IMR-90 (cell line): ENCODE data around the gene ZNF12. TPM values are rescaled to one million over a fixed set of nuclear protein-coding genes. Genes with fewer than 3 reads are reported as not detected.

Experiments used
- ATAC-seq: fragments of 200-7000 bp; cut with Tn5 transposase; 2 replicates; pipeline ENCODE4 v1.9.1; 2020; ENCODE audit warnings: low read depth, mild to moderate bottlenecking, moderate library complexity
- BruUV-seq: library from RNA; stranded (reverse); fragments of 400-500 nt; replicated peaks from 2 replicates; lab custom pipeline; 2021; lab: Mats Ljungman, UMichigan
- CTCF ChIA-PET: fragments of 300-600 bp; formaldehyde crosslinking; extraction: SDS; loops from one replicate; lab custom pipeline; 2021; ENCODE audit warnings: antibody characterized with exemption; lab: Yijun Ruan, JAX
- POLR2A ChIA-PET: fragments of 300-600 bp; sonication (Branson Sonifier 250); formaldehyde crosslinking; loops from one replicate; lab custom pipeline; 2022; ENCODE audit warnings: antibody characterized with exemption; ENCODE audit not compliant: unreplicated experiment; lab: Charles Lee
- DNase-seq: peaks from one replicate; pipeline ENCODE4 v3.0.0; 2013
- H2AFZ ChIP-seq: replicated peaks from 2 replicates; pipeline ENCODE3; 2013; ENCODE audit warnings: low read length, mild to moderate bottlenecking; ENCODE audit not compliant: poor library complexity
- H2AK5ac ChIP-seq: 2 replicates; pipeline ENCODE4 v1.6.1; 2013; ENCODE audit warnings: low read depth, low read length, inconsistent platforms
- H2AK9ac ChIP-seq: replicated peaks from 2 replicates; pipeline ENCODE3; 2013; ENCODE audit warnings: mild to moderate bottlenecking, low read depth, low read length, moderate library complexity; ENCODE audit not compliant: poor library complexity
- H2BK120ac ChIP-seq: 2 replicates; pipeline ENCODE4 v1.6.1; 2013; ENCODE audit warnings: low read depth, low read length, inconsistent platforms
- H2BK15ac ChIP-seq: 3 replicates; pipeline ENCODE4 v1.6.1; 2013; ENCODE audit warnings: low read depth, low read length, inconsistent platforms
- H2BK20ac ChIP-seq: 2 replicates; pipeline ENCODE4 v1.6.1; 2013; ENCODE audit warnings: low read depth, mild to moderate bottlenecking, inconsistent platforms, low read length, moderate library complexity
- H2BK5ac ChIP-seq: 2 replicates; pipeline ENCODE4 v1.6.1; 2013; ENCODE audit warnings: mild to moderate bottlenecking, low read depth, low read length, inconsistent platforms; ENCODE audit not compliant: poor library complexity, severe bottlenecking
- H3K14ac ChIP-seq: replicated peaks from 2 replicates; pipeline ENCODE4 v1.6.1; 2013; ENCODE audit warnings: low read depth, low read length, inconsistent platforms
- H3K18ac ChIP-seq: 2 replicates; pipeline ENCODE4 v1.6.1; 2013; ENCODE audit warnings: low read depth, low read length, control low read depth
- H3K23ac ChIP-seq: 2 replicates; pipeline ENCODE4 v1.6.1; 2013; ENCODE audit warnings: low read depth, low read length, inconsistent platforms
- H3K27ac ChIP-seq: 2 replicates; pipeline ENCODE4 v1.5.1; 2013; ENCODE audit warnings: mild to moderate bottlenecking, control low read depth, low read length; ENCODE audit not compliant: insufficient read depth
- H3K27me3 ChIP-seq: 2 replicates; pipeline ENCODE4 v1.6.1; 2013; ENCODE audit warnings: low read length; ENCODE audit not compliant: control insufficient read depth, insufficient read depth
- H3K36me3 ChIP-seq: 2 replicates; pipeline ENCODE4 v1.6.1; 2013; ENCODE audit warnings: low read length, mixed read lengths; ENCODE audit not compliant: control insufficient read depth, insufficient read depth
- H3K4ac ChIP-seq: 2 replicates; pipeline ENCODE4 v1.6.1; 2013; ENCODE audit warnings: low read depth, low read length, inconsistent platforms
- H3K4me1 ChIP-seq: 2 replicates; pipeline ENCODE4 v1.6.1; 2013; ENCODE audit warnings: low read length, mixed read lengths; ENCODE audit not compliant: control insufficient read depth, insufficient read depth
- H3K4me2 ChIP-seq: 2 replicates; pipeline ENCODE4 v1.6.1; 2013; ENCODE audit warnings: low read depth, mild to moderate bottlenecking, control low read depth, low read length, moderate library complexity
- H3K4me3 ChIP-seq: 2 replicates; pipeline ENCODE4 v1.5.1; 2013; ENCODE audit warnings: low read depth, mild to moderate bottlenecking, control low read depth, low read length, moderate library complexity; ENCODE audit not compliant: insufficient read depth
- H3K56ac ChIP-seq: 2 replicates; pipeline ENCODE4 v1.6.1; 2013; ENCODE audit warnings: low read length, inconsistent platforms; ENCODE audit not compliant: insufficient read depth; ENCODE audit errors: extremely low read depth
- H3K79me1 ChIP-seq, 2 experiments: 2 replicates each; pipeline ENCODE4 v1.6.1; 2013; ENCODE audit warnings: low read length in 2 of 2, inconsistent platforms in 1 of 2, low read depth in 1 of 2
- H3K9ac ChIP-seq: 2 replicates; pipeline ENCODE4 v1.6.1; 2013; ENCODE audit warnings: low read depth, low read length, control low read depth
- H3K9me1 ChIP-seq: 2 replicates; pipeline ENCODE4 v1.6.1; 2013; ENCODE audit warnings: low read length, inconsistent platforms; ENCODE audit not compliant: insufficient read depth
- H3K9me3 ChIP-seq: 2 replicates; pipeline ENCODE4 v1.6.1; 2013; ENCODE audit warnings: low read length; ENCODE audit not compliant: control insufficient read depth, insufficient read depth
- H4K20me1 ChIP-seq: 2 replicates; pipeline ENCODE4 v1.6.1; 2013; ENCODE audit warnings: low read length, inconsistent platforms; ENCODE audit not compliant: insufficient read depth
- H4K5ac ChIP-seq: 2 replicates; pipeline ENCODE4 v1.6.1; 2013; ENCODE audit warnings: mild to moderate bottlenecking, low read depth, low read length, control low read depth
- H4K8ac ChIP-seq, 2 experiments: 2 replicates each; pipeline ENCODE4 v1.6.1; 2013; ENCODE audit warnings: low read depth in 2 of 2, low read length in 2 of 2, control low read depth in 1 of 2, inconsistent platforms in 1 of 2
- H4K91ac ChIP-seq: 2 replicates; pipeline ENCODE4 v1.6.1; 2013; ENCODE audit warnings: low read depth, low read length, inconsistent platforms; ENCODE audit not compliant: insufficient read depth
- BHLHE40 ChIP-seq: fragments of 150-350 bp; IDR thresholded peaks from 2 replicates; pipeline ENCODE4 v1.6.1; 2016; ENCODE audit warnings: mild to moderate bottlenecking, low read depth, low read length
- CEBPB ChIP-seq: IDR thresholded peaks from 2 replicates; pipeline ENCODE4 v1.6.1; 2012; ENCODE audit warnings: low read depth, low read length, improper control_type of control experiment
- CHD1 ChIP-seq: IDR thresholded peaks from 2 replicates; pipeline ENCODE4 v1.6.1; 2012; ENCODE audit warnings: low read depth, low read length, improper control_type of control experiment
- CTCF ChIP-seq: conservative IDR thresholded peaks from 2 replicates; pipeline ENCODE4 v1.5.1; 2012; ENCODE audit warnings: mild to moderate bottlenecking, low read depth, low read length, improper control_type of control experiment
- FOS ChIP-seq: fragments of 150-350 bp; IDR thresholded peaks from 2 replicates; pipeline ENCODE4 v1.6.1; 2016; ENCODE audit warnings: low read depth, low read length
- MAFK ChIP-seq: IDR thresholded peaks from 2 replicates; pipeline ENCODE4 v1.6.1; 2012; ENCODE audit warnings: low read depth, low read length, improper control_type of control experiment
- MAZ ChIP-seq: IDR thresholded peaks from 2 replicates; pipeline ENCODE4 v1.6.1; 2012; ENCODE audit warnings: low read depth, mild to moderate bottlenecking, low read length, improper control_type of control experiment, moderate library complexity, borderline replicate concordance
- MXI1 ChIP-seq: IDR thresholded peaks from 2 replicates; pipeline ENCODE4 v1.6.1; 2012; ENCODE audit warnings: low read depth, mild to moderate bottlenecking, low read length, moderate library complexity, borderline replicate concordance
- NFE2L2 ChIP-seq: fragments of 150-350 bp; IDR thresholded peaks from 2 replicates; pipeline ENCODE4 v1.6.1; 2016; ENCODE audit warnings: low read depth, mild to moderate bottlenecking, low read length
- POLR2A ChIP-seq: IDR thresholded peaks from 2 replicates; pipeline ENCODE4 v1.6.1; 2012; ENCODE audit warnings: mild to moderate bottlenecking, low read depth, low read length
- RAD21 ChIP-seq: IDR thresholded peaks from 2 replicates; pipeline ENCODE4 v1.6.1; 2012; ENCODE audit warnings: low read length, improper control_type of control experiment
- RCOR1 ChIP-seq: IDR thresholded peaks from 2 replicates; pipeline ENCODE4 v1.6.1; 2012; ENCODE audit warnings: mild to moderate bottlenecking, low read length, improper control_type of control experiment; ENCODE audit not compliant: insufficient replicate concordance
- RFX5 ChIP-seq: IDR thresholded peaks from 2 replicates; pipeline ENCODE4 v1.8.0; 2012; ENCODE audit warnings: low read depth, mild to moderate bottlenecking, low read length, moderate library complexity
- SMC3 ChIP-seq: fragments of 150-350 bp; IDR thresholded peaks from 2 replicates; pipeline ENCODE4 v1.6.1; 2016; ENCODE audit warnings: low read depth, mild to moderate bottlenecking, antibody characterized with exemption, low read length, moderate library complexity
- USF2 ChIP-seq: fragments of 150-350 bp; IDR thresholded peaks from 2 replicates; pipeline ENCODE4 v1.6.1; 2017; ENCODE audit warnings: mild to moderate bottlenecking, antibody characterized with exemption, low read length, low read depth
- WGBS, 2 experiments: methylation state at CpG; one replicate each; pipeline versions ENCODE4 v1.1.5 to v1.1.7; 2013; ENCODE audit warnings: missing lambda C conversion rate in 2 of 2; ENCODE audit not compliant: insufficient read length in 1 of 2; ENCODE audit errors: extremely low coverage in 2 of 2; 5-methylcytosine and 5-hydroxymethylcytosine counted together
- dilution Hi-C: fragments of 300-500 bp; cut with HindIII; formaldehyde crosslinking; loops from one replicate; pipeline ENCODE4 v1.14.3; 2018; ENCODE audit warnings: low sequenced_read_pairs; ENCODE audit not compliant: unreplicated experiment
- in situ Hi-C: fragments of 300-500 bp; cut with MboI; formaldehyde crosslinking; loops from 3 replicates; pipeline ENCODE4 v1.14.3; 2019; ENCODE audit warnings: low sequenced_read_pairs, inconsistent platforms, mixed read lengths
- intact Hi-C: fragments of 100-400 bp; cut with micrococcal nuclease; formaldehyde crosslinking; loops from 2 replicates; pipeline ENCODE4 v1.10.0; 2022
- polyA plus RNA-seq, 3 experiments: library from polyadenylated mRNA; depleted of rRNA; stranded (reverse); fragments of >200 nt; gene quantifications; 2 replicates each; pipeline ENCODE4 v1.2.3, GENCODE V29; 2012; ENCODE audit warnings: low replicate concordance in 1 of 3
- total RNA-seq: library from RNA; depleted of rRNA; stranded (reverse); fragments of >200 nt; gene quantifications from 2 replicates; pipeline ENCODE4 v1.2.3, GENCODE V29; 2012
- TF ChIP-seq, protein P1 (sequence below): fragments of 150-350 bp; IDR thresholded peaks from 2 replicates; pipeline ENCODE4 v1.6.1; 2016; ENCODE audit warnings: low read depth, mild to moderate bottlenecking, low read length, moderate library complexity, borderline replicate concordance

The ZNF12 gene
- total and polyA plus RNA-seq, 2 of the 4 experiments (the other 2 are of a cell fraction): 8.2 to 20.8 TPM

GRCh38 chr7:6656413-6656812 lies 50.3 kb downstream of the ZNF12 start:
- ATAC-seq: no peak
- Histone ChIP-seq H3K79me1 (no peaks in the 10 kb centered on the region), H4K20me1 (no peaks in the 10 kb centered on the region), H3K56ac (no peak overlapping the region), H2BK5ac (no peak overlapping the region), H3K27ac (no peak overlapping the region), H3K4me2 (no peak overlapping the region), H4K5ac (no peak overlapping the region), H2AFZ (no peak overlapping the region), H3K4ac (no peak overlapping the region), H3K4me1 (no peaks in the 10 kb centered on the region), H3K4me3 (no peak overlapping the region), H2BK20ac (no peak overlapping the region), H2AK5ac (no peak overlapping the region), H3K27me3 (no peaks in the 10 kb centered on the region; the same call in 1 of the 2 replicates), H3K18ac (no peak overlapping the region), H4K8ac (no peak overlapping the region), H3K9me1 (no peaks in the 10 kb centered on the region), H2BK120ac (no peak overlapping the region), H3K36me3 (peaks cover 52% of the 10 kb centered on the region), H2BK15ac (no peak overlapping the region), H4K91ac (no peak overlapping the region), H3K9ac (no peak overlapping the region), H3K9me3 (peaks cover 29% of the 10 kb centered on the region), H3K23ac (no peak overlapping the region), H3K14ac (no peak overlapping the region), H2AK9ac (no peak overlapping the region)
- no peak for DNase-seq
- BruUV-seq: no TSS peak
- POLR2A ChIA-PET: no interaction called here
- CTCF ChIA-PET: no interaction called here
- TF ChIP-seq CTCF (no peak), MAFK (no peak), USF2 (no peak), SMC3 (no peak), CHD1 (no peak), MXI1 (no peak), BHLHE40 (no peak), RFX5 (no peak), RCOR1 (no peak), RAD21 (no peak), CEBPB (no peak), POLR2A (no peak), NFE2L2 (no peak), FOS (no peak), MAZ (no peak)
- TF ChIP-seq, protein P1, sequence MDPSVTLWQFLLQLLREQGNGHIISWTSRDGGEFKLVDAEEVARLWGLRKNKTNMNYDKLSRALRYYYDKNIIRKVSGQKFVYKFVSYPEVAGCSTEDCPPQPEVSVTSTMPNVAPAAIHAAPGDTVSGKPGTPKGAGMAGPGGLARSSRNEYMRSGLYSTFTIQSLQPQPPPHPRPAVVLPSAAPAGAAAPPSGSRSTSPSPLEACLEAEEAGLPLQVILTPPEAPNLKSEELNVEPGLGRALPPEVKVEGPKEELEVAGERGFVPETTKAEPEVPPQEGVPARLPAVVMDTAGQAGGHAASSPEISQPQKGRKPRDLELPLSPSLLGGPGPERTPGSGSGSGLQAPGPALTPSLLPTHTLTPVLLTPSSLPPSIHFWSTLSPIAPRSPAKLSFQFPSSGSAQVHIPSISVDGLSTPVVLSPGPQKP: no peak
- intact Hi-C loops (no loop called here), in situ Hi-C loops (no loop called here), dilution Hi-C loops (no loop called here)
- WGBS, 2 experiments: 100% methylated on average over 2 of the region's 9 CpGs; no CpG with 5 or more reads in 1 of the 2 experiments
